Measurements from ENCODE around the gene TAS1R2.

- TF ChIP-seq CTCF (IDR thresholded peaks at IDR 0.05) (no peak), RXRA (IDR thresholded peaks at IDR 0.05; ENCODE audit: borderline replicate concordance, low read depth) (no peak), YY1 (IDR thresholded peaks at IDR 0.05; ENCODE audit: low read depth) (no peak), FOXM1 (IDR thresholded peaks at IDR 0.05; ENCODE audit: low read depth) (no peak), IRF3 (IDR thresholded peaks at IDR 0.05; ENCODE audit: low read depth, low read length) (no peak), TCF12 (IDR thresholded peaks at IDR 0.05) (no peak), POLR2AphosphoS5 (IDR thresholded peaks at IDR 0.05; ENCODE audit: low read depth, low read length) (no peak), SMC3 (IDR thresholded peaks at IDR 0.05; ENCODE audit: low read depth, low read length) (no peak), SIN3A (IDR thresholded peaks at IDR 0.05; ENCODE audit: borderline replicate concordance, low read depth, low read length) (no peak), EZH2phosphoT487 (IDR thresholded peaks at IDR 0.05; ENCODE audit: borderline replicate concordance, low read depth) (no peak), RAD21 (IDR thresholded peaks at IDR 0.05; ENCODE audit: low read length) (no peak), RFX5 (IDR thresholded peaks at IDR 0.05; ENCODE audit: low read length) (no peak), ZBTB33 (IDR thresholded peaks at IDR 0.05; ENCODE audit: borderline replicate concordance, low read depth) (no peak), MXI1 (IDR thresholded peaks at IDR 0.05; ENCODE audit: low read depth, low read length) (no peak)
Measured at GRCh38 chr1:18798946-18799345, 60.5 kb downstream of the TAS1R2 start.
